ENCODE measurements around the gene NPBWR2. TPM values are rescaled to one million over a fixed set of nuclear protein-coding genes. Genes with fewer than 3 reads are reported as not detected.

NPBWR2 gene
- total and polyA plus RNA-seq, 9 donors = not detected

DNA sequence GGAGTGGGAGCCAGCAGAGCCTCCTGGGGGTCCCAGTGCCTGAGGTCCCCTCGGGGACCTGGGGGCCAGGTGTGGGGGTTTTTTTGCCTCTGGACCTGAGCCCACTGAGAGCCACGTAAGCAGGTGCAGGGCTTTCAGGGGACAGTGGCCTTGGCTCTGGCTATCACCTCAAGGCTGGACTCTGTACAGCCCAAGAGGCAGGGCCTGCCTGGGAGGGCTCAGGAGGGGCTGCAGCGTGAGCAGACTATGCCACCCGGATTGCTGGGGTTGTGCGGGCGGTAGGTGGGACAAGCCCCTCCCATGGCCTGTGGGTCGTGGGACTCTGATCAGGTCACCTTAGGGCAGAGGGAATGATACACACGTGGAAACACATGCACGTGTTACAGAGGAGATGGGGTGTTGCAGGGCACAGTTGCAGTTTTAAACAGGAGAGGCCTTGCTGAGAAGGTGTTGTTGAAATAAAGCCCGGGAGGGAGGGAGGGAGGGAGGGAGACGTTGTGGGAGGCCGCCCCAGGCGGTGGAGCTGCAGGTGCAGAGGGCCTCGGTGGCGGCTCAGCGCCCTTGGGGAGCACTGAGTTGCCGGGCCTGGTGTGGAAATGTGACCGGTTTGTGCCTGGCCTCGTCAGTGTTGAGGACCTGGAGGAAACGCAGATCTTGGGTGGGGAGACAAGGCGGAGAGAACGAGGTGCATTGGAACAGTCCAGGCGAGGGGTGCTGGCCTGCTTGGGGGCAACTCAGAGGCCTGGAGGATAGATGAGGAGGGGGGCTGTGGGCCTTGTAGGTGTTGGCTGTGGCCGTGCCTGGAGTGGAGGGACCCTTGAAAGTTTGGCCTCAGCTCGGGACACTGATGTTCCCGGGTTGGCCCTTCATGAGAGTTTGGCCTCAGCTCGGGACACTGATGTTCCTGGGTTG is 42.0 kb downstream of the NPBWR2 start:
- intact Hi-C loops (cut with DNase I) = no loop called here
- no peak overlapping the region for H3K27ac ChIP-seq
- DNase-seq = no peak
- no peaks in the 10 kb centered on the region for H3K36me3 ChIP-seq
- H3K4me1 ChIP-seq (ENCODE audit: insufficient read depth) = peaks cover 4% of the 10 kb centered on the region
- no peaks in the 10 kb centered on the region for H3K9me3 ChIP-seq
- H3K4me3 ChIP-seq = no peak overlapping the region
- 43 to 51% (median 48%) methylated on average over 27 of the region's 27 CpGs for WGBS, 3 donors
- H3K27me3 ChIP-seq = no peaks in the 10 kb centered on the region
- TF ChIP-seq EP300 (IDR thresholded peaks at IDR 0.05) = no peak
- TF ChIP-seq POLR2A (IDR thresholded peaks at IDR 0.05) = no peak
- TF ChIP-seq, protein P1, sequence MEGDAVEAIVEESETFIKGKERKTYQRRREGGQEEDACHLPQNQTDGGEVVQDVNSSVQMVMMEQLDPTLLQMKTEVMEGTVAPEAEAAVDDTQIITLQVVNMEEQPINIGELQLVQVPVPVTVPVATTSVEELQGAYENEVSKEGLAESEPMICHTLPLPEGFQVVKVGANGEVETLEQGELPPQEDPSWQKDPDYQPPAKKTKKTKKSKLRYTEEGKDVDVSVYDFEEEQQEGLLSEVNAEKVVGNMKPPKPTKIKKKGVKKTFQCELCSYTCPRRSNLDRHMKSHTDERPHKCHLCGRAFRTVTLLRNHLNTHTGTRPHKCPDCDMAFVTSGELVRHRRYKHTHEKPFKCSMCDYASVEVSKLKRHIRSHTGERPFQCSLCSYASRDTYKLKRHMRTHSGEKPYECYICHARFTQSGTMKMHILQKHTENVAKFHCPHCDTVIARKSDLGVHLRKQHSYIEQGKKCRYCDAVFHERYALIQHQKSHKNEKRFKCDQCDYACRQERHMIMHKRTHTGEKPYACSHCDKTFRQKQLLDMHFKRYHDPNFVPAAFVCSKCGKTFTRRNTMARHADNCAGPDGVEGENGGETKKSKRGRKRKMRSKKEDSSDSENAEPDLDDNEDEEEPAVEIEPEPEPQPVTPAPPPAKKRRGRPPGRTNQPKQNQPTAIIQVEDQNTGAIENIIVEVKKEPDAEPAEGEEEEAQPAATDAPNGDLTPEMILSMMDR (IDR thresholded peaks at IDR 0.05) = no peak

DNA sequence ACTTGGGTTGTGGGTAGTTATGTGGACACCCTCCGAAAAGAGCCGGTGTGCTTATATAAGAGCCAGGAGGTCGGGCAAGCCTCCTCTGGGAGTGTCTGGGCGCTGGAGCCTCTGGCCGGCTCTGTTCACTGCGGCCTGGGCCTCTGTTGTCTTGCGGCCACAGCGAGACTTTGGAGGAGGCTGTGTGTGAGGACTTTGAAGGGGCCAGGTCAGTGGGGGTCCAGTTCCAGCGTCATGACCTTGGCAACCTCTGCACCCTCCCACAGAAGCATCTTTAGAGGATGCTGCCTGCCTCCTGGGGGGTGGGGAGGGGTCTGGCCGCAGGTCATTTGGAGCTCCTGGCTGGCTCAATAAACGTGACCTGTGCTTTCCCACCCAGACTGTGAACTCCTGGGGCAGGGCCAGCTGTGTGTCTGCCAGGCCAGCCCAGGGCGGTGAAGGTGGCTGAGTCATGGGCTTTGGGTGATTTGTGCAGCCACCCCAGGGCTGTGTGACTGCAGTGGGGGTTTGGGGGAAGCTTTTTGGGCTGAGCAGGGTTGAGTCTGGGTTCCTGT is 43.1 kb downstream of the NPBWR2 start:
- no peaks in the 10 kb centered on the region for H3K36me3 ChIP-seq
- DNase-seq = peak; percentile 52 to 72 (median 62)
- peak overlapping the region in 1 of 2 donors; percentile 75 for H3K27ac ChIP-seq
- WGBS, 3 donors = 10 to 12% (median 11%) methylated on average over 12 of the region's 12 CpGs
- intact Hi-C loops (cut with DNase I) = no loop called here
- H3K27me3 ChIP-seq = no peaks in the 10 kb centered on the region
- no peak for TF ChIP-seq POLR2A (IDR thresholded peaks at IDR 0.05)
- no peak for TF ChIP-seq EP300 (IDR thresholded peaks at IDR 0.05)
- TF ChIP-seq, protein P1 (IDR thresholded peaks at IDR 0.05) = no peak
- H3K4me3 ChIP-seq = peak overlapping the region; percentile 69
- H3K4me1 ChIP-seq (ENCODE audit: insufficient read depth) = peaks cover 4% of the 10 kb centered on the region
- H3K9me3 ChIP-seq = no peaks in the 10 kb centered on the region

DNA sequence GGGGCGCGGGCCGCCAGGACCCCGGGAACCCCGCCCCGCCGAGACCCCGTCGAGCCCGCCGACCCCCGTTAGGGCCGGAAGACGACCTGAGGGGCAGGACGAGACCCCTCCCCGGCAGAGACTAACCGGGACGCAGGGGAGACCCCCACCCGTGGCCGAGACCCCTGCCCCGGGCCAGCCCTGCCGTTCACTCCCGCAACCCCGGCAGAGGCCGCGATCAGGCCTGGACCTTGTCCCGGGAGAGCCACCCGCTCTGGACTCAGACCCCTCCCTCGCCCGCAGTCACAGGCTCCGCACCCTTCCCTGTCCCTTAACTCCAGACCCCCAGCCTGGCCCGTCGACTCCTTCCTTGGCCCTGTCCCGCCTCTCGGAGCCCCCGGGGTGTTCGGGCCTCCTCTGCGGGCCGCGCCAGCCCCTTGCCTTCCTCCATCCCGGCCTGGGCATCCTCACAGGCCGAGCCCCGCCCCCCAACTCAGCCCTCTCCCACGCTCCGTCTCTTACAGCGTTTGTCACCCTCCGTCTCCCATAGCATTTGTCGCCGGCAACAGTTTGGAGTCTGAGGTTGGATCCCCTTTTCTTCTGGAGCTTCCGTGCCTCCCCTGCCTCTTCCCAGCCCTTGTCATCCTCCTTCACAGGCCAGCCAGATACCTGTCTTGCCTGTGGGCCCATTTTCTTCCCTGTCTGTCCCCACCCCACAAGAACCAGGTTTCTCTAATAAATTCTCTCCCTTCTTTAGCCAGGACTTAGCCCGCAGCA is 43.8 kb downstream of the NPBWR2 start:
- Histone ChIP-seq H3K36me3 (no peaks in the 10 kb centered on the region), H3K9me3 (no peaks in the 10 kb centered on the region), H3K27me3 (no peaks in the 10 kb centered on the region), H3K4me1 (ENCODE audit: insufficient read depth) (peaks cover 4% of the 10 kb centered on the region), H3K4me3 (peak overlapping the region; percentile 69), H3K27ac (peak overlapping the region; percentile 53 to 75)
- 1 to 2% (median 1%) methylated on average over 26 to 51 of the region's 51 CpGs for WGBS, 3 donors
- no peak for TF ChIP-seq EP300 (IDR thresholded peaks at IDR 0.05)
- no peak for TF ChIP-seq POLR2A (IDR thresholded peaks at IDR 0.05)
- TF ChIP-seq, protein P1 (IDR thresholded peaks at IDR 0.05) = no peak
- intact Hi-C loops (cut with DNase I) = no loop called here
- DNase-seq = peak; percentile 41 to 68 (median 65)

DNA sequence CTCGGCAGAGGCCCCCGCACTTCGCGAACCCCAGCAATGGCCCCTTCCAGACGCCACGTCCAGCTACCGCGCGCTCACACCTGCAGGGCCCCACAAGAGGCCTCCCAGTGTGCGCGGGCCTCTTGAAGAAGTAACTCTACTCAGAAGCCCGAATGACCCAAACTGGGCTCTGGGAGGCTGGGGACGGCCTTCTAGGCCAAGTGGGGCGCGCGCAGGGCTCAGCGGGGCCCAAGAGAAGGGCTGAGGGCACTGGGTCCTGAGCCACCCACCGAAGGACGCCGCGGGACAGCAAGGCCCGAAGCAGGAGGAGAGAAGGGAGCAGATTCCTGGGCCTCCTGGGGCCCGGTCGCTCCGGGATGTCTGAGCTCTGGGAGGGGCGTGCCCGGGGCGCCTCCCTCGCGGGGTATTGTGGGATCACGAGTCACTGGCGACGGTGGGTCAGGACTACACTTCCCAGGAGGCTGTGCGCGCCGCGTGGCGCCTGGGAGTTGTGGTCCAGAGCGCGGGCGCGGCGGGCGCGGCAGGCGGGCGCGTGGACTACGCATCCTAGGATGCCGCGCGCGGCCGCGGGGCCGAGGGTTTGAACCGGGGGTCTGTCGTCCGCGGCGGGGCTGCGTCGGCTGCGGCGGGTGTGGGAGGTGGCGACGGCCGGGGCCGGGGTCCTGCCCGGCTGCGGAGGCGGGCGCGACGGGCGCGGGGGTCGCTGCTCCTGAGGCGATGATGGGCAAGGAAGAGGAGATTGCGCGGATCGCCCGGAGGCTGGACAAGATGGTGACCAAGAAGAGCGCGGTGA is 44.6 kb downstream of the NPBWR2 start, which contains the start of gene TCEA2:
Gene TCEA2 (plus strand): TSS at position 603 of the 793 bp plus-strand sequence. CDS start 115 bp downstream, at position 718.
- no peaks in the 10 kb centered on the region for H3K27me3 ChIP-seq
- WGBS, 3 donors = 2% methylated on average over 70 to 85 of the region's 85 CpGs
- H3K9me3 ChIP-seq = no peaks in the 10 kb centered on the region
- peak within 1 kb of the TSS; percentile 53 to 75 for H3K27ac ChIP-seq
- peak; percentile 95 to 98 (median 97) for DNase-seq
- intact Hi-C loops (cut with DNase I) = no loop called here
- peaks cover 4% of the 10 kb centered on the region for H3K4me1 ChIP-seq (ENCODE audit: insufficient read depth)
- no peak for TF ChIP-seq EP300 (IDR thresholded peaks at IDR 0.05)
- peak; percentile 63 for TF ChIP-seq POLR2A (IDR thresholded peaks at IDR 0.05)
- H3K36me3 ChIP-seq = no peaks in the 10 kb centered on the region
- peak within 1 kb of the TSS; percentile 69 for H3K4me3 ChIP-seq
